HepG2 (cell line): ENCODE measurements around the gene GSK3B. TPM values are rescaled to one million over a fixed set of nuclear protein-coding genes. Genes with fewer than 3 reads are reported as not detected.
A peak's percentile ranks its signal among the peaks of the same experiment; 100 is the strongest.

Source experiments
- ATAC-seq: fragments of 200-7000 bp; cut with Tn5 transposase; 3 replicates; pipeline ENCODE4 v1.9.1; 2020; ENCODE audit warnings: mild to moderate bottlenecking, moderate library complexity
- BruUV-seq: library from RNA; stranded (reverse); fragments of 400-500 nt; replicated peaks from 2 replicates; lab custom pipeline; 2021; lab: Mats Ljungman, UMichigan
- CTCF ChIA-PET: fragments of 300-600 bp; formaldehyde crosslinking; extraction: SDS; loops from one replicate; lab custom pipeline; 2021; ENCODE audit warnings: low total read pairs, inconsistent platforms, low intra/inter-chr PET ratio; lab: Yijun Ruan, JAX
- POLR2A ChIA-PET: fragments of 350-600 bp; sonication (Branson Sonifier 250); formaldehyde crosslinking; loops from one replicate; lab custom pipeline; 2020; ENCODE audit warnings: antibody characterized with exemption, inconsistent platforms; lab: Yijun Ruan, JAX
- DNase-seq: peaks from one replicate; pipeline ENCODE4 v3.0.0-alpha.2; 2015; ENCODE audit warnings: low spot score
- FAIRE-seq: peaks from 3 replicates; lab custom pipeline; 2011; peaks lifted over from hg19 to GRCh38; lab: Jason Lieb, UNC
- H2AFZ ChIP-seq: one replicate; pipeline ENCODE4 v1.6.1; 2011; ENCODE audit warnings: low read length, inconsistent platforms
- H3K27ac ChIP-seq: fragments of 300-600 bp; 3 replicates; pipeline ENCODE4 v1.8.0; 2011; ENCODE audit warnings: mixed run types, mild to moderate bottlenecking, mixed read lengths, low read length, inconsistent platforms; ENCODE audit not compliant: insufficient read depth; ENCODE audit errors: extremely low read length
- H3K27me3 ChIP-seq, 2 experiments: fragments of 200-600 bp in 1 of 2; 2 replicates in 1 of 2; 3 replicates in 1 of 2; pipeline versions ENCODE4 v1.6.0 to v1.8.0; 2011; ENCODE audit warnings: low read length in 2 of 2, mild to moderate bottlenecking in 2 of 2, moderate library complexity in 2 of 2, inconsistent platforms in 1 of 2; ENCODE audit not compliant: insufficient read depth in 2 of 2, control insufficient read depth in 1 of 2
- H3K36me3 ChIP-seq, 2 experiments: fragments of 200-600 bp in 1 of 2; replicated peaks in 1 of 2; 2 replicates in 1 of 2; 3 replicates in 1 of 2; pipeline versions ENCODE4 v1.5.1 to v1.8.0; 2011; ENCODE audit warnings: low read length in 2 of 2, inconsistent platforms in 1 of 2; ENCODE audit not compliant: insufficient read depth in 2 of 2, control insufficient read depth in 1 of 2
- H3K4me1 ChIP-seq: 2 replicates; pipeline ENCODE4 v1.5.1; 2012; ENCODE audit warnings: low read length, inconsistent platforms; ENCODE audit not compliant: insufficient read depth
- H3K4me2 ChIP-seq: 2 replicates; pipeline ENCODE4 v1.6.0; 2011; ENCODE audit warnings: low read depth, low read length, inconsistent platforms
- H3K4me3 ChIP-seq, 3 experiments: fragments of 200-600 bp in 1 of 3; sonication (generic), shearing (Covaris generic) in 1 of 3; replicated peaks in 1 of 3; 2 replicates each; pipeline ENCODE4 v1.5.1; 2011 to 2016; ENCODE audit warnings: low read length in 3 of 3, inconsistent platforms in 2 of 3, low read depth in 2 of 3, mild to moderate bottlenecking in 2 of 3, control low read depth in 1 of 3, mixed read lengths in 1 of 3; ENCODE audit not compliant: insufficient read depth in 1 of 3
- H3K79me2 ChIP-seq: one replicate; pipeline ENCODE4 v1.6.1; 2011; ENCODE audit warnings: low read length, inconsistent platforms; ENCODE audit not compliant: insufficient read depth
- H3K9ac ChIP-seq: 2 replicates; pipeline ENCODE4 v1.6.0; 2011; ENCODE audit warnings: mild to moderate bottlenecking, low read depth, low read length, inconsistent platforms; ENCODE audit not compliant: insufficient read depth
- H3K9me3 ChIP-seq: 2 replicates; pipeline ENCODE4 v1.5.1; 2012; ENCODE audit warnings: mild to moderate bottlenecking, low read length
- H4K20me1 ChIP-seq: 2 replicates; pipeline ENCODE4 v1.6.0; 2011; ENCODE audit warnings: inconsistent platforms, mild to moderate bottlenecking, low read length, moderate library complexity; ENCODE audit not compliant: insufficient read depth
- ETV5 ChIP-seq: IDR thresholded peaks from 2 replicates; pipeline ENCODE4 v1.6.1; 2018; ENCODE audit warnings: missing biosample characterization, missing genetic modification reagents, inconsistent platforms, borderline replicate concordance
- MIER3 ChIP-seq: IDR thresholded peaks from 2 replicates; pipeline ENCODE4 v1.6.1; 2016; ENCODE audit warnings: missing compliant biosample characterization, borderline replicate concordance
- TCF7 ChIP-seq: sonication (generic); IDR thresholded peaks from 2 replicates; pipeline ENCODE4 v1.6.1; 2016; ENCODE audit warnings: antibody characterized with exemption, low read depth
- ZNF713 ChIP-seq: sonication (generic); formaldehyde crosslinking; IDR thresholded peaks from 2 replicates; pipeline ENCODE4 v1.4.0; 2020; ENCODE audit warnings: mild to moderate bottlenecking, missing genetic modification reagents
- WGBS: methylation state at CpG from one replicate; pipeline ENCODE4 v1.1.6; 2017; ENCODE audit warnings: low lambda C conversion rate; 5-methylcytosine and 5-hydroxymethylcytosine counted together
- in situ Hi-C: cut with HindIII; loops from 2 replicates; pipeline ENCODE4 v1.10.0; 2017; ENCODE audit warnings: low pct_unique_long_range_greater_than_20kb; ENCODE audit not compliant: extremely low pct_ligation_motif_present
- intact Hi-C: fragments of 100-400 bp; cut with micrococcal nuclease; formaldehyde crosslinking; loops from one replicate; pipeline ENCODE4 v1.10.0; 2022; ENCODE audit not compliant: unreplicated experiment
- polyA plus RNA-seq, 8 experiments: library from polyadenylated mRNA; depleted of rRNA in 3 of 8; stranded (reverse) in 7 of 8; unstranded in 1 of 8; fragments of >200 nt; fragmentation: Illumina TruSeq in 4 of 8; extraction: Trizol in 4 of 8; gene quantifications; 2 replicates each; pipeline versions ENCODE4 v1.2.1 to v1.2.3, GENCODE V29; 2011 to 2016; ENCODE audit warnings: low read depth in 4 of 8, missing spikeins in 1 of 8, mixed read lengths in 1 of 8; ENCODE audit not compliant: insufficient read depth in 1 of 8
- total RNA-seq, 5 experiments: library from RNA; depleted of rRNA; stranded (reverse); fragments of >200 nt; fragmentation: Illumina TruSeq; extraction: Trizol; gene quantifications; 2 replicates each; pipeline ENCODE4 v1.2.3, GENCODE V29; 2016; ENCODE audit warnings: low read depth in 1 of 5
- TF ChIP-seq, protein P1 (sequence below): sonication (generic); formaldehyde crosslinking; IDR thresholded peaks from 2 replicates; pipeline ENCODE4 v1.4.0; 2020; ENCODE audit warnings: missing genetic modification reagents
- TF ChIP-seq, protein P2 (sequence below): sonication (generic); formaldehyde crosslinking; conservative IDR thresholded peaks from 2 replicates; pipeline ENCODE4 v1.8.1; 2023; ENCODE audit warnings: missing genetic modification reagents
- TF ChIP-seq, protein P3 (sequence below): conservative IDR thresholded peaks from 2 replicates; pipeline ENCODE4 v1.6.1; 2018; ENCODE audit warnings: missing genetic modification reagents

The GSK3B gene
- total and polyA plus RNA-seq, 2 of the 13 experiments (the other 11 are each of a cell fraction or from before 2014, with no cell fraction given), result 22.3 to 30.1 TPM

DNA sequence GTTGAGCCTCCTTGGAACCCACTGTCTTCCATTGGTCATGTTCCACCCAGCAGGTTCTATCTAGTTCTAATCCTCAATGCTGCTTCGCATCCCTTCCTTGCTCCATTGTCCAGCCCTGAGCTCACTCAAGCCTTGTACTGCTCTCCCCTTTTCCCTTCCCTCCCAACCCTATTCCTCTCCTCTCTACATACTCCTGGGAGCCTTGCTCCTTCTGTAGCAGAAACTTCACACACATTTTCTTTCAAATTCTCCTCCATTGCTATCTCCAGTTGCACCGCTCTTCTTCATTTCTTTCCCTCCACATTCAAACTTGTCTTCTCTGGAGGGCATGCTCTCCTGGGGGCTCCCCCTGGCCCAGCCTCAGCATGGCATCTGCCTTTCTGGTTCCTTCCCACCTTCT is 297.9 kb downstream of the GSK3B start:
- TF ChIP-seq, protein P1, sequence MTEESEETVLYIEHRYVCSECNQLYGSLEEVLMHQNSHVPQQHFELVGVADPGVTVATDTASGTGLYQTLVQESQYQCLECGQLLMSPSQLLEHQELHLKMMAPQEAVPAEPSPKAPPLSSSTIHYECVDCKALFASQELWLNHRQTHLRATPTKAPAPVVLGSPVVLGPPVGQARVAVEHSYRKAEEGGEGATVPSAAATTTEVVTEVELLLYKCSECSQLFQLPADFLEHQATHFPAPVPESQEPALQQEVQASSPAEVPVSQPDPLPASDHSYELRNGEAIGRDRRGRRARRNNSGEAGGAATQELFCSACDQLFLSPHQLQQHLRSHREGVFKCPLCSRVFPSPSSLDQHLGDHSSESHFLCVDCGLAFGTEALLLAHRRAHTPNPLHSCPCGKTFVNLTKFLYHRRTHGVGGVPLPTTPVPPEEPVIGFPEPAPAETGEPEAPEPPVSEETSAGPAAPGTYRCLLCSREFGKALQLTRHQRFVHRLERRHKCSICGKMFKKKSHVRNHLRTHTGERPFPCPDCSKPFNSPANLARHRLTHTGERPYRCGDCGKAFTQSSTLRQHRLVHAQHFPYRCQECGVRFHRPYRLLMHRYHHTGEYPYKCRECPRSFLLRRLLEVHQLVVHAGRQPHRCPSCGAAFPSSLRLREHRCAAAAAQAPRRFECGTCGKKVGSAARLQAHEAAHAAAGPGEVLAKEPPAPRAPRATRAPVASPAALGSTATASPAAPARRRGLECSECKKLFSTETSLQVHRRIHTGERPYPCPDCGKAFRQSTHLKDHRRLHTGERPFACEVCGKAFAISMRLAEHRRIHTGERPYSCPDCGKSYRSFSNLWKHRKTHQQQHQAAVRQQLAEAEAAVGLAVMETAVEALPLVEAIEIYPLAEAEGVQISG (CRISPR knock-in tag), result 0 out of 2 replicates have a peak, but pooled peaks have one; percentile 3
- 0 out of 2 replicates have a peak, but pooled peaks have one; percentile 3 for TF ChIP-seq MIER3 (CRISPR knock-in tag)
- no peak for TF ChIP-seq ZNF713 (CRISPR knock-in tag)
- TF ChIP-seq, protein P2, sequence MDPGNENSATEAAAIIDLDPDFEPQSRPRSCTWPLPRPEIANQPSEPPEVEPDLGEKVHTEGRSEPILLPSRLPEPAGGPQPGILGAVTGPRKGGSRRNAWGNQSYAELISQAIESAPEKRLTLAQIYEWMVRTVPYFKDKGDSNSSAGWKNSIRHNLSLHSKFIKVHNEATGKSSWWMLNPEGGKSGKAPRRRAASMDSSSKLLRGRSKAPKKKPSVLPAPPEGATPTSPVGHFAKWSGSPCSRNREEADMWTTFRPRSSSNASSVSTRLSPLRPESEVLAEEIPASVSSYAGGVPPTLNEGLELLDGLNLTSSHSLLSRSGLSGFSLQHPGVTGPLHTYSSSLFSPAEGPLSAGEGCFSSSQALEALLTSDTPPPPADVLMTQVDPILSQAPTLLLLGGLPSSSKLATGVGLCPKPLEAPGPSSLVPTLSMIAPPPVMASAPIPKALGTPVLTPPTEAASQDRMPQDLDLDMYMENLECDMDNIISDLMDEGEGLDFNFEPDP (CRISPR knock-in tag), result no peak
- TF ChIP-seq, protein P3, sequence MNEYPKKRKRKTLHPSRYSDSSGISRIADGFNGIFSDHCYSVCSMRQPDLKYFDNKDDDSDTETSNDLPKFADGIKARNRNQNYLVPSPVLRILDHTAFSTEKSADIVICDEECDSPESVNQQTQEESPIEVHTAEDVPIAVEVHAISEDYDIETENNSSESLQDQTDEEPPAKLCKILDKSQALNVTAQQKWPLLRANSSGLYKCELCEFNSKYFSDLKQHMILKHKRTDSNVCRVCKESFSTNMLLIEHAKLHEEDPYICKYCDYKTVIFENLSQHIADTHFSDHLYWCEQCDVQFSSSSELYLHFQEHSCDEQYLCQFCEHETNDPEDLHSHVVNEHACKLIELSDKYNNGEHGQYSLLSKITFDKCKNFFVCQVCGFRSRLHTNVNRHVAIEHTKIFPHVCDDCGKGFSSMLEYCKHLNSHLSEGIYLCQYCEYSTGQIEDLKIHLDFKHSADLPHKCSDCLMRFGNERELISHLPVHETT, result no peak
- no peak for TF ChIP-seq TCF7
- TF ChIP-seq ETV5, result 0 out of 2 replicates have a peak, but pooled peaks have one; percentile 1
- peak overlapping the region; percentile 84 for H3K4me2 ChIP-seq

More for the DNA sequence above, 297.9 kb downstream of the GSK3B start:
- H4K20me1 ChIP-seq, result no peaks in the 10 kb centered on the region
- peak overlapping the region in 1 of 3 experiments; percentile 31; a peak in 2 of 6 replicates for H3K4me3 ChIP-seq
- WGBS, result 100% methylated on average over 2 of the region's 2 CpGs
- CTCF ChIA-PET, result no interaction called here
- FAIRE-seq (no peak), ATAC-seq (0 out of 3 replicates have a peak, but pooled peaks have one; percentile 1), DNase-seq (no peak)
- intact Hi-C loops, result no loop called here
- H3K4me1 ChIP-seq, result peaks cover 53% of the 10 kb centered on the region
- H3K79me2 ChIP-seq, result no peaks in the 10 kb centered on the region
- H3K36me3 ChIP-seq, result no peaks in the 10 kb centered on the region
- H3K9me3 ChIP-seq, result no peaks in the 10 kb centered on the region
- no TSS peak for BruUV-seq
- peak overlapping the region; percentile 63 for H3K9ac ChIP-seq
- POLR2A ChIA-PET, result interaction anchor here (1.3 to 1.7 kb wide), 4 partner anchors 13 to 299 kb away, joined by 3 to 15 read pairs (median 5); partner anchors contain the start of gene NR1I2
- H3K27me3 ChIP-seq, result no peaks in the 10 kb centered on the region
- H3K27ac ChIP-seq, result peak overlapping the region; percentile 90
- in situ Hi-C loops, result no loop called here
- peak overlapping the region; percentile 53 for H2AFZ ChIP-seq
